ENCODE data around the gene ODAD4. TPM values are rescaled to one million over a fixed set of nuclear protein-coding genes. Genes with fewer than 3 reads are reported as not detected.
"Not testable (repeated sequence)": the region's sequence is repeated elsewhere in the genome, so short reads cannot be mapped to it uniquely, and the experiment has no call there.

Gene ODAD4
- polyA plus RNA-seq, 1 donor = 1.1 TPM

- no peak for DNase-seq
These were observed 16.6 kb upstream of the ODAD4 start for GRCh38 chr17:41913798-41914197.

DNA sequence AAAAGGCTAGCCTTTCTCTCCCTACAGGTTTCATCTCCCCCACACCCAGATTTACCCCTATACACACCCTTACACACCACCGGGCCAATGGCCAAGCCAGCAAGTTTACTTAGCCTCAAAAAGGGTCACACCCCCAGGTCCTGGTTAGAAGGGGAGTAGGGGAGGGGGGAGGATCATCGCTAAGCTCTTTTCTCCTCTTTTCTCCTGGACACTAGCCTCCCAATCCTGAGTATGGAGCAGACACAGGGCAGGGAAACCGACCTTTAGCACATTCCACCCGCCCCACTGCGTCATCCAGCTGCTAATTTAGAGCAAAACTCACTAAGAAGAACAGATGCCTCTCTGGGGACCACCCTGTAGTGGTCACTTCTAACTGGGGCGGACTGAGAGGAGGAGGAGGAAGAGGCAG, 16.1 kb upstream of the ODAD4 start:
- DNase-seq = no peak

GRCh38 chr17:41915020-41915419, 15.4 kb upstream of the ODAD4 start:
- no peak for DNase-seq

DNA sequence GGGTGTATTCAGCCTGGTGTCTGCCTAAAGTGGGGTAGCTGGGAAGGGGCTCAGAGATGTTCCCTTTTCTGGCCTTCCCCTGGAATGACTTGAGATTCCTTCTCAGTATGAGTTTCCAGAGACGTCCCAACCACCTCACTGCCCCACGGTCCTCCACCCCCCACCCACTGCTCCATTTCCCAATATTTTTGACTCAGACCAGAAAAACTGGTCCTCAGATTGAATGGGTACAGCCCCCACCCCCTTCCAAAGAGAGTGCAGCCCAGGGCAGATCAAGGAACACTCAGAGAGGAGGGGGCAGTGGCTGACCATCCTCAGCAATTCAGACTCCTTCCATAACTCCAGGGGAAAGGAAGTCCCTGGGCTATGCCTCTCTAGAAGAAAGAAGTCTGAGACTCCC, 14.9 kb upstream of the ODAD4 start:
- DNase-seq = no peak

DNA sequence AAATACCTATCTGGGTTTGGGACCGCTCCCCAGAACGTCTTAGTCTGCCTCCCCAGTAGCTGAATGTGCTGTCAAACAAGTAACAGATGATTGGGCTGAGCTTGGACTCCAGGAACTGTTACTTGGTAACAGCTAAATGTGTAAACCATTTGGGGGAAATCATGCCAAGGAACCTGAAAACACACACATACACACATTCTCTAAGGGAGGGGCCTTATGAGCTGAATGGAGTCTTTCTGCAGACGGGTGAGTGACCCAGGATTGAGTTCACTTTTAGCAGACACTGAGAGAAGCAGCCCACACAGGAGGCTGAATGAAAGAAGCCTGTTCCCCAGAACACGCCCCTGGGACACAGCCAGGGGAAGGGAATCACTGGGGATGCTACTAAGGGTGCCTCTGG, 13.2 kb upstream of the ODAD4 start:
- DNase-seq = peak; percentile 59

- peak; percentile 46 for DNase-seq
These were observed 12.6 kb upstream of the ODAD4 start for GRCh38 chr17:41917679-41918313.

- DNase-seq = peak; percentile 96
These were observed 11.9 kb upstream of the ODAD4 start, which contains the start of gene ACLY for GRCh38 chr17:41918314-41919164. ACLY (minus strand) TSS chr17:41918951; CDS start chr17:41913873, 5,078 bp downstream.

DNA sequence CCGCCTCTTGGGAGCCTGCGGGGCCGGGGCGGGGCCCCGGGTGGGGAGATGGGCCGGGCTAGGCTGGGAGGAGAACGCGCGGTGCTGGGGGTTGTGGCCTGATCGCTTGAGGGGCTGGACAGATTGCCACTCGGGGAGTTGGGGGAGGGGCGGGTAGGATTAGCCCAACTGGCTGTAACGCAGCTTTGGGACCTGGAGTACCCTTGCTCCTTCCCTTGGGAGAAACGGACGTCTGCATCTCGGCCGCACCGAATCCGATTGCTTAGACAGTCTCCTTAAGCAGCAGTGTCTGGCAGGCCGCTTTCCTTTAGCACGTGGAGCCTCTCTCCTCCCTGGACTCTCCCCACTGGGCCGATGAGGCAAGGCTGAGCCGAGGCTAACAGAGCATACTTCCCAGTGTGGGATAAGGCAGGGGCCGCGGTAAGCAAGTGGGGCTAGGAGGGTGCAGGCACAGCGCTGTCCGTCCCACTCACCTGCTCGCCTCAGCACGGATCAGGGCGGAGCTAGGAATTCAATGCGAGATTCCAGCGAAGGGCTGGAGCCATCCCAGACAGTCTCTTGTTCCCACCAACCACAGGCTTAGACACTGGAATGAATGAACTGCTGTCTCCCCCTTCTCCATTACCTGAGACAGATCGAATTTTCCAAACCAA, 11.1 kb upstream of the ODAD4 start:
- DNase-seq = peak; percentile 68

GRCh38 chr17:41919840-41920579, 10.4 kb upstream of the ODAD4 start:
- DNase-seq = no peak

GRCh38 chr17:41920580-41920955, 9.8 kb upstream of the ODAD4 start:
- DNase-seq = no peak

GRCh38 chr17:41925991-41926590, 4.3 kb upstream of the ODAD4 start:
- no peak for DNase-seq

DNA sequence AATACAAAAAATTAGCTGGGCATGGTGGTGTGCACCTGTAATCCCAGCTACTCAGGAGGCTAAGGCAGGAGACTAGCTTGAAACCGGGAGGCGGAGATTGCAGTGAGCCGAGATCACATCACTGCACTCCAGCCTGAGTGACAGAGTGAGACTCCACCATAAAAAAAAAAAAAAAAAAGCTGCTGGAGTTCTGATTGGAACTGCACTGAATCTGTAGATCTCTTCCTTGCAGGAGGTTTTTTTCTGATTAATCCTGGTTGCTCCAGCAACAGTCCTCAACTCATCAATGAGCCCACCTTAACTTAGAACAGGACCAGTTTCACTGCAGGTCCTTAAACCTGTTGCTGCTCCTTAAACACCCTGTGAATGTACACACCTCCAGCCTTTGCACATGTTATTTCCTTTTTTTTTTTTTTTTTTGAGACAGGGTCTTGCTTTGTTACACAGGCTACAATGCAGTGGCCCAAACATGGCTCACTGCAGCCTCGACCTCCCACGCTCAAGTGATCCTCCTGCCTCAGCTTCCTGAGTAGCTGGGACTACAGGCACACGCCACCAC, 1.6 kb upstream of the ODAD4 start:
- DNase-seq = no peak

DNA sequence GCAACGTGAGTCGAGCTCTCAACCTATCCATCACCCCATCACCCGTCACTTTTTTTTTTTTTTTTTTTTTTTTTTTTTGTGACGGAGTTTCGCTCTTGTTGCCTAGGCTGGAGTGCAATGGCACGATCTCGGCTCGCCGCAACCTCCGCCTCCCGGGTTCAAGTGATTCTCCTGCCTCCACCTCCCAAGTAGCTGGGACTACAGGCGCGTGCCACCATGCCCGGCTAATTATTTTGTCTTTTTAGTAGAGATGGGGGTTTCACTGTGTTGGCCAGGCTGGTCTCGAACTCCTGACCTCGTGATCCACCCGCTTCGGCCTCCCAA, 378 bp downstream of the ODAD4 start:
- not testable (repeated sequence) for DNase-seq

GRCh38 chr17:41931715-41932114, 1.3 kb downstream of the ODAD4 start:
- not testable (repeated sequence) for DNase-seq

GRCh38 chr17:41932816-41933389, 2.5 kb downstream of the ODAD4 start:
- DNase-seq = no peak

DNA sequence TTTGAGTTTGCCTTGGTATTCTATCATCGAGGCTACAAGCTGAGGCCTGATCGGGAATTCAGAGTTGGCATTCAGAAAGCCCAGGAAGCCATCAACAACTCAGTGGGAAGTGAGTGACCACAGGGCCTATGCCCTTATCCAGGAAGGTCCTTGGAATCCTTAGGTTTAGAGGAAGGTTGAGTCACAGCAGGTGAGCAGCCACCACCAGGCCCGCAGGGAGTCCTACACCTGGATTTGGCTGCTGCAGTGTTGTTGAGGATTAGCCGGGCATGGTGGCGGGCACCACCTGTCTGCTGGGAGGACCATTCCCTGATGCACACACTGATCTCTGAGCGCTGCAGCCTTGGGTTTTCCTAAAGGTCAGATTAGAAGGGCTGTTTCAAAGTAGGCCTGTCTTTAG, 5.2 kb downstream of the ODAD4 start:
- DNase-seq = no peak

GRCh38 chr17:41937970-41938954, 7.8 kb downstream of the ODAD4 start:
- DNase-seq = no peak

DNA sequence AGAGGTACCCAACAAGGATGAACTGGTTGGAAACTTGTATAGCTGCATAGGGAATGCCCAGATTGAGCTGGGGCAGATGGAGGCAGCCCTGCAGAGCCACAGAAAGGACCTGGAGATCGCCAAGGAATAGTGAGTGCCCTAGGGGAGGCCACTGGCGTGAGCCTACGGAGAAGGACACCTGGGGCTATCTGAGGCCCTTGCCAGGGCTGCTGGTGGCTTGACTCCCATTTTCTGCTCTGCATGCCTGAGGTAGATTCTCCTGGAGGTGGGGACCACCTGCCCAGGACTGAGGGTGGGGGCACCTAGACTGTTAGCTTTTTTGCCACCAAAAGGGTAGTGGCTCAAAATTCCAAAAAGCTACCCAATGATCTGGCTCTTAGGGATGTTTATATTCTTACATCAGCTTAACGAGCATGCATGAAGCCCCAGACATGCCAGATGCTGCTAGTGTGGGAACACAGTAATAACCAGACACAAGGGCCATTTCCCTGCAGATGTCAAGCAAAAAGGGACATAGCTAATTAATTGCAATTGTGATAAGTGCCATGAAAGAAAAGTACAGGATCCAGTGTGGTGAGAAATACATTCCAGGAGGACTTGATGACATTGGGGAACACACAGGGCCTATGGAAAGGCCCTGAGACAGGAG, 8.8 kb downstream of the ODAD4 start:
- DNase-seq = no peak

GRCh38 chr17:41939693-41940090, 9.3 kb downstream of the ODAD4 start:
- DNase-seq = no peak

GRCh38 chr17:41941168-41941567, 10.8 kb downstream of the ODAD4 start:
- no peak for DNase-seq
